ENCODE measurements around the gene PANX3.

- no peak for TF ChIP-seq YY1 (IDR thresholded peaks at IDR 0.05; ENCODE audit: insufficient read depth, insufficient read length)
- no peak for TF ChIP-seq SUZ12 (IDR thresholded peaks at IDR 0.05; ENCODE audit: extremely low read depth, insufficient read depth, insufficient read length)
These were observed 28.7 kb upstream of the PANX3 start for GRCh38 chr11:124582565-124582964.

Measured in NT2/D1 (cell line).